ENCODE measurements around the gene LSAMP. TPM values are rescaled to one million over a fixed set of nuclear protein-coding genes. Genes with fewer than 3 reads are reported as not detected.

The LSAMP gene
- total RNA-seq, 2 donors from 2014 or later = 1.1 to 5.9 TPM

- Histone ChIP-seq H3K4me3 (no peak overlapping the region), H3K27me3 (no peaks in the 10 kb centered on the region), H3K9me3 (no peaks in the 10 kb centered on the region), H3K36me3 (no peaks in the 10 kb centered on the region), H3K4me1 (no peaks in the 10 kb centered on the region), H3K27ac (no peak overlapping the region), H3K9ac (ENCODE audit: low read depth in 2 of 2, low read length in 2 of 2) (no peak overlapping the region)
- TF ChIP-seq CTCF (IDR thresholded peaks at IDR 0.05) = no peak
- no peak for DNase-seq
- intact Hi-C loops (cut with DNase I) = no loop called here
These were observed 568.2 kb downstream of the LSAMP start for GRCh38 chr3:115876876-115877614.

DNA sequence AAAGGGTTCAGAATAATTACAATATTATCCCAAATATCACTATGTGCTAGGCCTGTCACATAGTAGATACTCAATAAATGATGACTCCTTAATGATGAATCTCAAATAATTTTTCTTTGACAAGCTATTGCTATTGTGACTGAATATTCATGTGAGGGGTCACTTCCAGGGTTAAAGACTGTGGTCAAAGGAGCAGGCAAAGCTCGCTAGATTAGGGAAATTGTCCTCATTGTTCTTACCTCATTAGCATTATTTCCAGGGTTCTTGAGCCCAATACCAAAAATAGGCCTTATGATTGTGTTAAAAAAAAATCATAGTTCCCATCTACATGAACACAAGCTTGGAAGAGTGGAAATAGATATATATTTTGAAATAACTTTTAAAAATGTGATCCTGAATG, 569.8 kb downstream of the LSAMP start:
- no peak for DNase-seq
- no peak overlapping the region for H3K4me3 ChIP-seq
- no peak overlapping the region for H3K27ac ChIP-seq
- no peak overlapping the region for H3K9ac ChIP-seq (ENCODE audit: low read depth in 2 of 2, low read length in 2 of 2)
- no peaks in the 10 kb centered on the region for H3K9me3 ChIP-seq
- no peaks in the 10 kb centered on the region for H3K36me3 ChIP-seq
- no peaks in the 10 kb centered on the region for H3K4me1 ChIP-seq
- intact Hi-C loops (cut with DNase I) = no loop called here
- no peak for TF ChIP-seq CTCF (IDR thresholded peaks at IDR 0.05)
- no peaks in the 10 kb centered on the region for H3K27me3 ChIP-seq

DNA sequence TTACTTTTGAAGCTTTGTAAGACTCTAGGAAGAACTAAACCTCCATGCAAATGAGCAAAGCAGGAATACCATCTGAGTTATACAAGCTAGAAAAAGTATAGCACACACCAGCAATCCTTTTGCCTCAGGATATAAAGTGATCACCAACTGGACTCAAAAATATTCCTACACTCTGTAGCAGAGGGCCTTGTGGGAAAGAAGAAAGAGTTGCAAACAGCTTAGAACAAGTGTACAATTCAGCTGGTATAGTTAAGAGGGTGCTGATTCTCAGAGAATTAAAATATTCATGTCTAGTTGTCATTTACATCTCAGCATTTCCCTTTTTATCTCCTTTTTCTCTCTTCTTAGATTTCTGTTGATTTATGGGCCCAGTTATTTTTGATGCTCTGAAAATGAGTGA, 573.6 kb downstream of the LSAMP start:
- Histone ChIP-seq H3K27ac (no peak overlapping the region), H3K9me3 (no peaks in the 10 kb centered on the region), H3K36me3 (no peaks in the 10 kb centered on the region), H3K4me3 (no peak overlapping the region), H3K27me3 (no peaks in the 10 kb centered on the region), H3K9ac (ENCODE audit: low read depth in 2 of 2, low read length in 2 of 2) (no peak overlapping the region), H3K4me1 (no peaks in the 10 kb centered on the region)
- intact Hi-C loops (cut with DNase I) = no loop called here
- TF ChIP-seq CTCF (IDR thresholded peaks at IDR 0.05) = no peak
- no peak for DNase-seq

DNA sequence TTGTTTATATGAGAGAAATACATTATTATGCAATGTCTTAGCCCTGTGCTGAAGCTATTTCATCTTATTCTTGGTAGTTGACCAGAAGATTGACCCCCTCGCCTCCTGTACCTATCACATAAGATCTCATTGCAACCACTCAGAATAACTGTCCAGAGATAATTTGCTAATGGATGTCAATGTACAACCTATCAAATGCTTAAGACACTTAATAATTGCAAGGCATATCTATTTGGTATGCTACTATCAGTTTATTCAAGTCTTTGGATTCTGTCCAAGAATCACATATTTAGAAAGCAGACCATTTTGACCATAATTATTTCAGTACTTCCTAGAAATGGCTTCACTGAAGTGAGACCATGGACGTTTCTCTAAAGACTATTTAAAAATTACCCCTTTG, 580.4 kb downstream of the LSAMP start:
- H3K36me3 ChIP-seq = no peaks in the 10 kb centered on the region
- no peak overlapping the region for H3K9ac ChIP-seq (ENCODE audit: low read depth in 2 of 2, low read length in 2 of 2)
- DNase-seq = no peak
- no peaks in the 10 kb centered on the region for H3K27me3 ChIP-seq
- H3K4me1 ChIP-seq = no peaks in the 10 kb centered on the region
- no peak overlapping the region for H3K27ac ChIP-seq
- no peak overlapping the region for H3K4me3 ChIP-seq
- TF ChIP-seq CTCF (IDR thresholded peaks at IDR 0.05) = no peak
- no peaks in the 10 kb centered on the region for H3K9me3 ChIP-seq
- intact Hi-C loops (cut with DNase I) = no loop called here

- H3K27me3 ChIP-seq = no peaks in the 10 kb centered on the region
- intact Hi-C loops (cut with DNase I) = no loop called here
- no peaks in the 10 kb centered on the region for H3K36me3 ChIP-seq
- H3K27ac ChIP-seq = no peak overlapping the region
- TF ChIP-seq CTCF (IDR thresholded peaks at IDR 0.05) = no peak
- no peaks in the 10 kb centered on the region for H3K4me1 ChIP-seq
- no peak overlapping the region for H3K4me3 ChIP-seq
- H3K9ac ChIP-seq (ENCODE audit: low read depth in 2 of 2, low read length in 2 of 2) = no peak overlapping the region
- no peak for DNase-seq
- no peaks in the 10 kb centered on the region for H3K9me3 ChIP-seq
These were observed 582.4 kb downstream of the LSAMP start for GRCh38 chr3:115862849-115863248.

All from colonic mucosa (tissue), 4 donors.